Panc1 (cell line): ENCODE results near the gene PPP1CA. TPM values are rescaled to one million over a fixed set of nuclear protein-coding genes. Genes with fewer than 3 reads are reported as not detected.

Source experiments
- ATAC-seq: fragments of 200-7000 bp; cut with Tn5 transposase; 2 replicates; pipeline ENCODE4 v1.9.1; 2020; ENCODE audit warnings: mild to moderate bottlenecking, moderate library complexity
- BruUV-seq: library from RNA; stranded (reverse); fragments of 400-500 nt; replicated peaks from 2 replicates; lab custom pipeline; 2021; lab: Mats Ljungman, UMichigan
- CTCF ChIA-PET: fragments of 300-600 bp; sonication (Branson Sonifier 250); formaldehyde crosslinking; loops from one replicate; lab custom pipeline; 2022; ENCODE audit warnings: antibody characterized with exemption; lab: Charles Lee
- POLR2A ChIA-PET: fragments of 300-600 bp; sonication (Branson Sonifier 250); formaldehyde crosslinking; loops from one replicate; lab custom pipeline; 2022; ENCODE audit warnings: antibody characterized with exemption; lab: Charles Lee
- DNase-seq: peaks from one replicate; pipeline ENCODE4 v3.0.0-alpha.2; 2010; ENCODE audit warnings: low read depth, low spot score
- H3K27ac ChIP-seq: 2 replicates; pipeline ENCODE4 v1.5.1; 2011; ENCODE audit warnings: mild to moderate bottlenecking, low read length, inconsistent platforms
- H3K27me3 ChIP-seq: fragments of 200-500 bp; sonication (Bioruptor generic); 2 replicates; pipeline ENCODE4 v1.6.0; 2014; ENCODE audit warnings: low read length, inconsistent platforms; ENCODE audit not compliant: control insufficient read depth, insufficient read depth
- H3K36me3 ChIP-seq: fragments of 200-500 bp; sonication (Bioruptor generic); 2 replicates; pipeline ENCODE4 v1.5.1; 2014; ENCODE audit warnings: inconsistent platforms, mild to moderate bottlenecking, low read length, moderate library complexity; ENCODE audit not compliant: control insufficient read depth, insufficient read depth
- H3K4me1 ChIP-seq: 2 replicates; pipeline ENCODE4 v1.5.1; 2011; ENCODE audit warnings: inconsistent platforms, mild to moderate bottlenecking, low read length, moderate library complexity; ENCODE audit not compliant: control insufficient read depth, insufficient read depth
- H3K4me3 ChIP-seq, 2 experiments: 2 replicates each; pipeline ENCODE4 v1.5.1; 2011 to 2012; ENCODE audit warnings: low read depth in 2 of 2, low read length in 2 of 2, mild to moderate bottlenecking in 2 of 2, inconsistent platforms in 1 of 2, moderate library complexity in 1 of 2
- H3K9me3 ChIP-seq: fragments of 200-500 bp; sonication (Bioruptor generic); 2 replicates; pipeline ENCODE4 v1.5.1; 2014; ENCODE audit warnings: low read depth, mild to moderate bottlenecking, inconsistent platforms, low read length, moderate library complexity; ENCODE audit not compliant: control insufficient read depth, insufficient read depth
- CTCF ChIP-seq: fragments of 450-650 bp; IDR thresholded peaks from 2 replicates; pipeline ENCODE4 v1.5.1; 2017; ENCODE audit warnings: mild to moderate bottlenecking
- POLR2AphosphoS5 ChIP-seq: IDR thresholded peaks from 2 replicates; pipeline ENCODE4 v1.6.1; 2012; ENCODE audit warnings: mild to moderate bottlenecking, low read depth, low read length, moderate library complexity
- REST ChIP-seq, 2 experiments: IDR thresholded peaks; 2 replicates each; pipeline ENCODE4 v1.6.1; 2011 to 2012; ENCODE audit warnings: low read depth in 2 of 2, control low read depth in 1 of 2, low read length in 1 of 2, mild to moderate bottlenecking in 1 of 2, moderate library complexity in 1 of 2; ENCODE audit not compliant: insufficient read depth in 1 of 2
- SIN3A ChIP-seq: IDR thresholded peaks from 2 replicates; pipeline ENCODE4 v1.6.1; 2012; ENCODE audit warnings: low read depth, mild to moderate bottlenecking, low read length, moderate library complexity, borderline replicate concordance; ENCODE audit not compliant: insufficient read depth
- in situ Hi-C: cut with HindIII; loops from 2 replicates; pipeline ENCODE4 v1.10.0; 2016; ENCODE audit warnings: low sequenced_read_pairs, low pct_unique_long_range_greater_than_20kb
- intact Hi-C: fragments of 100-400 bp; cut with micrococcal nuclease; formaldehyde crosslinking; loops from one replicate; pipeline ENCODE4 v1.10.0; 2022; ENCODE audit not compliant: unreplicated experiment
- total RNA-seq: library from RNA; stranded (reverse); gene quantifications from one replicate; pipeline ENCODE4 v1.2.1, GENCODE V29; 2021; ENCODE audit not compliant: unreplicated experiment

The PPP1CA gene
- total RNA-seq, 1 experiment from 2014 or later: 361 TPM

GRCh38 chr11:67410984-67411784, 9.5 kb upstream of the PPP1CA start:
- TF ChIP-seq SIN3A (no peak), POLR2AphosphoS5 (0 out of 2 replicates have a peak, but pooled peaks have one; percentile 4)
- intact Hi-C loops (loop anchor here (5.0 kb wide), 1 partner anchor 96 kb away; the partner anchor contains the start of genes CDK2AP2 and PITPNM1), in situ Hi-C loops (no loop called here)
- H3K27ac ChIP-seq: no peak overlapping the region
- ChIA-PET POLR2A (interaction anchor here (1.2 kb wide), 1 partner anchor 10 kb away, joined by 3 read pairs; the partner anchor contains the start of gene PPP1CA), CTCF (interaction anchor here (2.1 kb wide), 1 partner anchor 9 kb away, joined by 9 read pairs; the partner anchor contains the start of gene PPP1CA)
- H3K36me3 ChIP-seq: no peaks in the 10 kb centered on the region
- no TSS peak for BruUV-seq
- H3K27me3 ChIP-seq: no peaks in the 10 kb centered on the region
- peaks cover 22% of the 10 kb centered on the region for H3K4me1 ChIP-seq
- no peak overlapping the region for H3K4me3 ChIP-seq
- ATAC-seq (no peak), DNase-seq (no peak)
- H3K9me3 ChIP-seq: no peaks in the 10 kb centered on the region

- in situ Hi-C loops: no loop called here
Observed at GRCh38 chr11:67410369-67410831, 8.7 kb upstream of the PPP1CA start.

More at GRCh38 chr11:67410369-67410831, 8.7 kb upstream of the PPP1CA start:
- ATAC-seq: no peak
- Histone ChIP-seq H3K9me3 (no peaks in the 10 kb centered on the region), H3K4me1 (peaks cover 18% of the 10 kb centered on the region), H3K27me3 (no peaks in the 10 kb centered on the region), H3K4me3 (no peak overlapping the region), H3K27ac (no peak overlapping the region), H3K36me3 (no peaks in the 10 kb centered on the region)
- ChIA-PET CTCF (interaction anchor here (2.1 kb wide), 1 partner anchor 9 kb away, joined by 9 read pairs; the partner anchor contains the start of gene PPP1CA), POLR2A (no interaction called here)
- intact Hi-C loops: loop anchor here (5.0 kb wide), 1 partner anchor 97 kb away; the partner anchor contains the start of genes CDK2AP2 and PITPNM1
- TF ChIP-seq CTCF: no peak
- 0 out of 4 replicates have a peak, but pooled peaks of 1 of the 2 experiments have one; percentile 13 for TF ChIP-seq REST (IDR thresholded peaks at IDR 0.05; ENCODE audit: insufficient read depth in 1 of 2, low read depth in 2 of 2, low read length in 1 of 2)
- DNase-seq: no peak
- no TSS peak for BruUV-seq
